Vagina (tissue), 2 donors: ENCODE results near the gene MRPS7. TPM values are rescaled to one million over a fixed set of nuclear protein-coding genes. Genes with fewer than 3 reads are reported as not detected.
A peak's percentile ranks its signal among the peaks of the same experiment; 100 is the strongest.

Source experiments
- DNase-seq, 2 donors: peaks; one replicate each; pipeline ENCODE4 v3.0.0-alpha.2; 2017; ENCODE audit errors: extremely low spot score in 2 of 2
- H3K27ac ChIP-seq: fragments of 200-600 bp; sonication (generic); one replicate; pipeline ENCODE4 v1.5.1; 2019
- H3K27me3 ChIP-seq: fragments of 200-600 bp; sonication (generic); one replicate; pipeline ENCODE4 v1.5.1; 2019
- H3K36me3 ChIP-seq, 2 donors: fragments of 200-600 bp; sonication (generic); one replicate each; pipeline ENCODE4 v1.5.1; 2017 to 2019
- H3K4me1 ChIP-seq: fragments of 200-600 bp; sonication (generic); one replicate; pipeline ENCODE4 v1.5.1; 2019
- H3K4me3 ChIP-seq, 2 donors: fragments of 200-600 bp; sonication (generic); 1 replicate in 1 of 2; 2 replicates in 1 of 2; pipeline ENCODE4 v1.5.1; 2016 to 2019
- H3K9me3 ChIP-seq: fragments of 200-600 bp; sonication (generic); one replicate; pipeline ENCODE4 v1.5.1; 2019
- CTCF ChIP-seq, 3 experiments: fragments of 450-650 bp in 2 of 3; fragments of 200-600 bp in 1 of 3; sonication (generic) in 1 of 3; IDR thresholded peaks; one replicate each; pipeline ENCODE4 v1.5.1; 2017 to 2019; ENCODE audit warnings: antibody characterized with exemption in 3 of 3, mild to moderate bottlenecking in 2 of 3, moderate library complexity in 2 of 3
- POLR2A ChIP-seq, 2 donors: fragments of 450-650 bp; IDR thresholded peaks; one replicate each; pipeline ENCODE4 v1.6.1; 2017; ENCODE audit warnings: antibody characterized with exemption in 2 of 2, mild to moderate bottlenecking in 2 of 2, moderate library complexity in 2 of 2
- POLR2AphosphoS5 ChIP-seq, 2 donors: sonication (generic); formaldehyde crosslinking; IDR thresholded peaks; one replicate each; pipeline ENCODE4 v1.9.0; 2017; ENCODE audit warnings: antibody characterized with exemption in 2 of 2, mild to moderate bottlenecking in 2 of 2, low read depth in 1 of 2; ENCODE audit not compliant: insufficient read depth in 1 of 2
- intact Hi-C: fragments of 100-400 bp; cut with DNase I; formaldehyde crosslinking; loops from one replicate; pipeline ENCODE4 v1.15.1; 2023
- total RNA-seq: library from RNA; depleted of rRNA; stranded (reverse); fragments of >200 nt; gene quantifications from one replicate; pipeline ENCODE4 v1.2.3, GENCODE V29; 2016

MRPS7 gene
- total RNA-seq, 1 donor from 2014 or later: 40.3 TPM

DNA sequence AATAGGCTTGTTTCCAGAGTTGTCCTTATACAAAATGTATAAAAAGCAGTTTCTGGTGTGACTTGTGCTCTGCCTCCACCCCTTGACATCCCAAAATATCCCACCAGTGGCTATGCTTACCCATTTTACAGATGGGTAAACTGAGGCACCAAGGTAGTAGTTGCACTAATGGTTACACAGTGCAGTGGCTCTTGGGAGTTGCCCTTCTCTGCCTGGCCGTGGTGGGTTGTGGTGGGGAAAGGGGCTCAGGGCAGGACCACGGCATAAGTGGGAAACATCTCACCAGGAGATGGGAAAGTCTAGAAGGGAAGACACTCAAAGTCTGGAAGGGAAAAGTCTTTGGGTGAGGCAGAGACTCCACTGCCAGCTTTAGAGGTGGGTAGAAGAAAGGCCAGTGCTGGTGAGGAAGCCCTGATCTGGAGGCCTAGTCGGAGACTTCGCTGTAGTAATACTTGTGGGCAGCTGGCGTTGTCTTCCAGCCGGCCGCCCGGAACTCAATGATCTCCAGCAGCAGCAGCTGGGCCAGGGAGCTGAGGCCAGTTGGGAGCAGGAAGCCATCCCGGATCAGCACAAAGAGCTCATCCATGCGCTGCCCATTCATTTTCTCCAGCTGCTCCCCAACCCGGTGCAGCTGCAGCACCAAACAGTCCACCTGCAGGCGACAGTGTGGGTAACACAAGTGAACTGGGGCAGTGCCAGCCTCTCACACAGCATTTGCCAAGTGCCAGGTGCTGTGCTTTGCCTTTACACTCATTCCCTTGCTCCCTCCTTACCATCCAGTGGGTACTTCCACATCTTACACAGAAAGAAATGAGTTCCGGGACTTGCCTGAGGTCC is 4.9 kb downstream of the MRPS7 start:
- Histone ChIP-seq H3K4me3 (no peak overlapping the region), H3K4me1 (peaks cover 25% of the 10 kb centered on the region), H3K27ac (no peak overlapping the region), H3K9me3 (no peaks in the 10 kb centered on the region), H3K36me3 (peaks cover 0 to 34% of the 10 kb centered on the region in 2 donors), H3K27me3 (no peaks in the 10 kb centered on the region)
- intact Hi-C loops: no loop called here
- TF ChIP-seq CTCF (IDR thresholded peaks at IDR 0.05): no peak
- DNase-seq: no peak

DNA sequence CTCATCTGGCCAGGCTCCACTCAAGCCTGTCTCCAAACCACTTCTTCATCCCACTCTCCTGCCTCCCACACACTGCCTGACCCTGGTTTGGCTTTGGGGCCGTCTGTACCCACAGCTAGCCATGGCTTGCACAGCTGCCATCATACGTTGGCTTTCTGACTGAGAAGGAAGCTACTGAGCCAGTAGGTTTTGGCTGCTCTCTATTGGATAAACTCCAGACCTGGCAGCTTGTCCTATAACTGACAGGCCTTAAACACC is 5.4 kb downstream of the MRPS7 start:
- no peak overlapping the region for H3K4me3 ChIP-seq
- H3K27me3 ChIP-seq: no peaks in the 10 kb centered on the region
- no peak overlapping the region for H3K27ac ChIP-seq
- peaks cover 30% of the 10 kb centered on the region for H3K4me1 ChIP-seq
- peaks cover 0 to 34% of the 10 kb centered on the region in 2 donors for H3K36me3 ChIP-seq
- no peaks in the 10 kb centered on the region for H3K9me3 ChIP-seq
- no peak for DNase-seq
- no peak for TF ChIP-seq CTCF (IDR thresholded peaks at IDR 0.05)
- TF ChIP-seq POLR2AphosphoS5 (IDR thresholded peaks at IDR 0.05; ENCODE audit: insufficient read depth in 1 of 2, low read depth in 1 of 2): no peak
- TF ChIP-seq POLR2A (IDR thresholded peaks at IDR 0.05): no peak
- intact Hi-C loops: no loop called here

DNA sequence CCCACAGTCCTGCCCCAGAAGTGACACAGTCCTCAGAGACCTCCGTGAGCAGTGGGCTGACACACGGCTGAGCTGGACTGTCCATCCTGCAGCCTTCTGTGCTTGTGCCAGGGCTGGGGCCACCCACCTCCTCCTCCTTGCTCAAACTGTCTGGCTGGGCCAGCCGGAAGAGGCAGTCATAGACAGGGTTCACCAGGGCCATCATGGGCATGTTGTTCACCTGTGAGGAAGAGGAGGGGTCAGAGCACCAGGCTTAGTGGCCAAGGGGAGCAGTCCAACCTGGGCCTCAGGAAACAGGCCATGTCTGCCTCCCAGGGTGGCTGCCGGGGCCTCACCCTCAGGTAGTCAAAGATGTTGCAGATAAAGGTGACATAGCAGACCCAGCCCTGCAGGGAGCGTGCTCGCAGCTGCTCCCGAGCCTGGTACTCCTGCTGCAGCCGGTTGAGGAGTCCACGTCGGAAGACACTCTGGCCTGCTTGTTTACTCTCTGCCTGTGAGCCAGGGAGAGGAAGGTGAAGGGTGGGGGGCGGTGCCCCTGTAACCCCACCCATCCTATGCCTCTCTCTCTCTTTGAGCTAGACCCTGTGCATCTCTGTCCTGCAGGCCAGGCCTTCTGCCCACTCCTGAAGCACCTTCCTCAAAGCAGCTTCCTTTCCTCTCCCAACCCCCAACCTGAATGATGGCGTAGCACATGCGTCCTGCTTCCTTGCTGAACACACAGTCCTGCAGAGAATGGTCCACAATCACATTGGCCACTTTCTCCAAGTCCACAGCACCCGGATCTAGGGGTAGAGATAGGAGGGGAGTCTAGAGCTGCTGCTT is 5.9 kb downstream of the MRPS7 start:
- Histone ChIP-seq H3K36me3 (peaks cover 0 to 34% of the 10 kb centered on the region in 2 donors), H3K9me3 (no peaks in the 10 kb centered on the region), H3K27me3 (no peaks in the 10 kb centered on the region), H3K27ac (no peak overlapping the region), H3K4me1 (peaks cover 31% of the 10 kb centered on the region), H3K4me3 (no peak overlapping the region)
- no peak for TF ChIP-seq CTCF (IDR thresholded peaks at IDR 0.05)
- no peak for TF ChIP-seq POLR2AphosphoS5 (IDR thresholded peaks at IDR 0.05; ENCODE audit: insufficient read depth in 1 of 2, low read depth in 1 of 2)
- no peak for TF ChIP-seq POLR2A (IDR thresholded peaks at IDR 0.05)
- DNase-seq: no peak
- intact Hi-C loops: no loop called here

DNA sequence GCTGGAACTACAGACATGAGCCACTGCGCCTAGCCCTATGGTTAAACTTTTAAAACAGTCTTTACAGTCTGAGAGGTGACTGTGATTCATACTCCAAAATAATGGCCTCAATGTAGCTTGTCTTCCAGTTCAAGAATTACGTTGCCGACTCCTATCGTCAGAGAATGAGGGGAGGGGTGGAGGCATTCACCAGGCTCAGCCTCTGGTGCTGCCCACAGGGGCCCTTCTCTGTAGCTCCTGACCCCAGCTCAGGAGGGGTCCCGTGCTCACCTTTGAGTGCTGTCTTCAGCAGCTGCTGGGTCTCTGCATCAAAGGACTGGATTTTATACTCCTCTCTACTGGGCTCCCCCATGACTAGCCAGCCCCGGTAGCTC is 8.2 kb downstream of the MRPS7 start:
- Histone ChIP-seq H3K9me3 (no peaks in the 10 kb centered on the region), H3K36me3 (peaks cover 0 to 17% of the 10 kb centered on the region in 2 donors), H3K27ac (peak overlapping the region; percentile 89), H3K4me3 (peak overlapping the region; percentile 76 to 88), H3K27me3 (no peaks in the 10 kb centered on the region), H3K4me1 (peaks cover 23% of the 10 kb centered on the region)
- intact Hi-C loops: no loop called here
- DNase-seq: no peak
- TF ChIP-seq POLR2A (IDR thresholded peaks at IDR 0.05) (no peak), CTCF (IDR thresholded peaks at IDR 0.05) (no peak), POLR2AphosphoS5 (IDR thresholded peaks at IDR 0.05; ENCODE audit: insufficient read depth in 1 of 2, low read depth in 1 of 2) (no peak)
